ENCODE results near the gene PLK5.

Gene PLK5

GRCh38 chr19:1574354-1575136 is 50.7 kb downstream of the PLK5 start:
- no peak for TF ChIP-seq CTCF (IDR thresholded peaks at IDR 0.05; ENCODE audit: insufficient read depth, missing control alignments)
- FAIRE-seq, result no peak
- DNase-seq (ENCODE audit: insufficient read length, low spot score), result no peak

GRCh38 chr19:1575323-1576241 is 51.7 kb downstream of the PLK5 start:
- DNase-seq (ENCODE audit: insufficient read length, low spot score), result no peak
- no peak for FAIRE-seq
- TF ChIP-seq CTCF (IDR thresholded peaks at IDR 0.05; ENCODE audit: insufficient read depth, missing control alignments), result no peak

- DNase-seq (ENCODE audit: insufficient read length, low spot score) (no peak), FAIRE-seq (no peak)
- TF ChIP-seq CTCF (IDR thresholded peaks at IDR 0.05; ENCODE audit: insufficient read depth, missing control alignments), result no peak
Measured at GRCh38 chr19:1576242-1577089, 52.6 kb downstream of the PLK5 start.

GRCh38 chr19:1577090-1577928 is 53.4 kb downstream of the PLK5 start:
- DNase-seq (ENCODE audit: insufficient read length, low spot score) (no peak), FAIRE-seq (no peak)
- no peak for TF ChIP-seq CTCF (IDR thresholded peaks at IDR 0.05; ENCODE audit: insufficient read depth, missing control alignments)

GRCh38 chr19:1577929-1578618 is 54.2 kb downstream of the PLK5 start:
- no peak for DNase-seq (ENCODE audit: insufficient read length, low spot score)

More at GRCh38 chr19:1577929-1578618, 54.2 kb downstream of the PLK5 start:
- no peak for FAIRE-seq
- TF ChIP-seq CTCF (IDR thresholded peaks at IDR 0.05; ENCODE audit: insufficient read depth, missing control alignments), result no peak

Data from D721Med (cell line).